Smooth muscle cell (in vitro differentiated cells): ENCODE results near the gene TAGLN3. TPM values are rescaled to one million over a fixed set of nuclear protein-coding genes. Genes with fewer than 3 reads are reported as not detected.
"Not testable (repeated sequence)": the region's sequence is repeated elsewhere in the genome, so short reads cannot be mapped to it uniquely, and the experiment has no call there.

Experiments
- DNase-seq: peaks from one replicate; lab custom pipeline; 2025; ENCODE audit not compliant: unreplicated experiment; lab: John Stamatoyannopoulos, UW
- H2AFZ ChIP-seq: fragments of 200-600 bp; sonication (generic); 2 replicates; pipeline ENCODE4 v1.6.0; 2016; ENCODE audit warnings: antibody characterized with exemption, low read depth, mild to moderate bottlenecking
- H3F3A ChIP-seq: fragments of 200-600 bp; sonication (generic); 2 replicates; pipeline ENCODE4 v1.6.0; 2017; ENCODE audit warnings: antibody characterized with exemption, low read depth
- H3K27ac ChIP-seq: fragments of 200-600 bp; sonication (generic); 2 replicates; pipeline ENCODE4 v1.5.1; 2016; ENCODE audit warnings: low read depth, mild to moderate bottlenecking
- H3K27me3 ChIP-seq: fragments of 200-600 bp; sonication (generic); 2 replicates; pipeline ENCODE4 v1.6.1; 2016; ENCODE audit warnings: low read depth, mild to moderate bottlenecking
- H3K36me3 ChIP-seq: fragments of 200-600 bp; sonication (generic); 2 replicates; pipeline ENCODE4 v1.5.1; 2016; ENCODE audit warnings: low read depth
- H3K4me1 ChIP-seq: fragments of 200-600 bp; sonication (generic); 2 replicates; pipeline ENCODE4 v1.5.1; 2016; ENCODE audit warnings: low read depth
- H3K4me2 ChIP-seq: fragments of 200-600 bp; sonication (generic); 2 replicates; pipeline ENCODE4 v1.6.0; 2016; ENCODE audit warnings: mild to moderate bottlenecking
- H3K4me3 ChIP-seq: fragments of 200-600 bp; sonication (generic); 2 replicates; pipeline ENCODE4 v1.5.1; 2016; ENCODE audit warnings: mild to moderate bottlenecking
- H3K79me2 ChIP-seq: fragments of 200-600 bp; sonication (generic); 2 replicates; pipeline ENCODE4 v1.6.0; 2016; ENCODE audit warnings: low read depth, mild to moderate bottlenecking
- H3K9ac ChIP-seq: fragments of 200-600 bp; sonication (generic); 2 replicates; pipeline ENCODE4 v1.6.0; 2016; ENCODE audit warnings: low read depth
- H3K9me3 ChIP-seq: fragments of 200-600 bp; sonication (generic); replicated peaks from 2 replicates; pipeline ENCODE4 v1.5.1; 2016; ENCODE audit warnings: low read depth
- H4K20me1 ChIP-seq: fragments of 200-600 bp; sonication (generic); 2 replicates; pipeline ENCODE4 v1.6.0; 2016; ENCODE audit warnings: low read depth
- CTCF ChIP-seq: fragments of 200-600 bp; sonication (generic); IDR thresholded peaks from 2 replicates; pipeline ENCODE4 v1.5.1; 2017; ENCODE audit warnings: borderline replicate concordance, mild to moderate bottlenecking, antibody characterized with exemption; ENCODE audit not compliant: insufficient read depth, poor library complexity, severe bottlenecking
- WGBS: methylation state at CpG from one replicate; pipeline ENCODE4 v1.1.7; 2016; ENCODE audit warnings: low lambda C conversion rate; 5-methylcytosine and 5-hydroxymethylcytosine counted together
- polyA plus RNA-seq: library from polyadenylated mRNA; unstranded; fragments of >200 nt; fragmentation: Nextera tagmentation; extraction: Ambion mirVana; gene quantifications from 2 replicates; pipeline ENCODE4 v1.2.1, GENCODE V29; 2016
- total RNA-seq: library from RNA; depleted of rRNA; stranded (reverse); fragments of >200 nt; gene quantifications from 2 replicates; pipeline ENCODE4 v1.2.3, GENCODE V29; 2014

TAGLN3 gene
- total and polyA plus RNA-seq, 2 experiments from 2014 or later, result 0.97 to 2.1 TPM

- Histone ChIP-seq H3K9me3 (no peaks in the 10 kb centered on the region), H3K4me1 (no peaks in the 10 kb centered on the region), H3F3A (no peaks in the 10 kb centered on the region), H3K36me3 (no peaks in the 10 kb centered on the region), H3K4me3 (no peak within 1 kb of the TSS), H2AFZ (no peak within 1 kb of the TSS), H4K20me1 (no peaks in the 10 kb centered on the region), H3K27ac (no peak within 1 kb of the TSS), H3K27me3 (no peaks in the 10 kb centered on the region), H3K9ac (no peak within 1 kb of the TSS), H3K4me2 (no peak within 1 kb of the TSS), H3K79me2 (no peaks in the 10 kb centered on the region)
- WGBS, result 99% methylated on average over 4 of the region's 4 CpGs
- TF ChIP-seq CTCF, result no peak
- no peak for DNase-seq
These were observed 35.7 kb downstream of the TAGLN3 start, which contains the start of gene TMPRSS7 for GRCh38 chr3:112034436-112034835. Gene TMPRSS7 (plus strand): TSS chr3:112034736. CDS start chr3:112034846, 110 bp downstream.

GRCh38 chr3:112035241-112035640 lies 36.5 kb downstream of the TAGLN3 start:
- Histone ChIP-seq H3F3A (no peaks in the 10 kb centered on the region), H3K36me3 (no peaks in the 10 kb centered on the region)

GRCh38 chr3:112037194-112037593 lies 38.5 kb downstream of the TAGLN3 start:
- H3K79me2 ChIP-seq, H3K36me3 ChIP-seq, DNase-seq, H3K9ac ChIP-seq, H3K27ac ChIP-seq, H4K20me1 ChIP-seq, H3K27me3 ChIP-seq, H3F3A ChIP-seq, H2AFZ ChIP-seq, H3K4me3 ChIP-seq, H3K9me3 ChIP-seq, H3K4me2 ChIP-seq, H3K4me1 ChIP-seq: not testable (repeated sequence)
- WGBS, result 68% methylated on average over 4 of the region's 4 CpGs

More at GRCh38 chr3:112035241-112035640, 36.5 kb downstream of the TAGLN3 start:
- Histone ChIP-seq H3K4me1 (no peaks in the 10 kb centered on the region), H3K9ac (no peak overlapping the region), H3K9me3 (no peaks in the 10 kb centered on the region), H3K27me3 (no peaks in the 10 kb centered on the region), H4K20me1 (no peaks in the 10 kb centered on the region), H2AFZ (no peak overlapping the region), H3K4me3 (no peak overlapping the region), H3K79me2 (no peaks in the 10 kb centered on the region), H3K27ac (no peak overlapping the region), H3K4me2 (no peak overlapping the region)
- WGBS, result 66% methylated on average over 3 of the region's 3 CpGs
- no peak for DNase-seq
- TF ChIP-seq CTCF, result no peak

- Histone ChIP-seq H3K4me1 (no peaks in the 10 kb centered on the region), H3K9me3 (no peaks in the 10 kb centered on the region), H2AFZ (no peak overlapping the region), H3K27me3 (no peaks in the 10 kb centered on the region), H3K27ac (no peak overlapping the region), H3K79me2 (no peaks in the 10 kb centered on the region), H4K20me1 (no peaks in the 10 kb centered on the region), H3K9ac (no peak overlapping the region), H3F3A (no peaks in the 10 kb centered on the region), H3K36me3 (no peaks in the 10 kb centered on the region), H3K4me2 (no peak overlapping the region), H3K4me3 (no peak overlapping the region)
- WGBS, result 90% methylated on average over 3 of the region's 3 CpGs
- no peak for DNase-seq
- no peak for TF ChIP-seq CTCF
These were observed 40.1 kb downstream of the TAGLN3 start for GRCh38 chr3:112038863-112039262.
